ENCODE data around the gene TIAM1. TPM values are rescaled to one million over a fixed set of nuclear protein-coding genes. Genes with fewer than 3 reads are reported as not detected.

The TIAM1 gene
- total RNA-seq, 1 experiment from 2014 or later: 28.7 TPM

DNA sequence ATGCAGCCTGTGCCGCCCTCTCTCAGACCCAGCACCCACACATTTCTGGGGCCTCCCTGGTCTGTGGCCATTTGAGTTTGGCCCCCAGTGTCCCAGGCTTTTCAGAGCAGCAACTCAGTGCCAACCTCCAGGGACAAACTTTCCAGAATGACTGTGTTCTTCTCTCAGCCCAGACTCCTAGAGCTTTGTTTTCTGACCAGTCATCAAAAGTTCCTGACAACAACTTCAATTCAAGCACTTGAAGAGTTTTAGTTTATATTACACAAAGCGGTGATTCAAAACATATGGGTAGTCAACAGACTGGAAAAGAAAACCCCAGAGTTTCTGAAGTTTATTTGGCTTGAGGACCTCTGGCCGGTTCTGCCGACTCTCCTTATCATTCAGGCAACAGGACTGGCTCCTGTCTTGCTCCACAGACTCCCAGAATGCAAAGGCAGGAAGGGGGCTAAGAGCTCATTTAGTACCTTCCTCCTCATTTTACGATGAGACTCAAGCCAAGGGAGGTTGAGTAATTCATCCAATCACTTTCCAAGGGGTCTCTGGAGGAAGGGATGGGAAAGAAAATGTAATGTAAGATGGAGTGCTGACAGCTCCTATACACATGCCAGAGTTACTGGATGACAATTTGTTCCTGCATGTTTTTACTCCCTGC lies 27.0 kb upstream of the TIAM1 start:
- ATAC-seq (no peak), DNase-seq (ENCODE audit: low spot score) (no peak)
- no peak overlapping the region for H3K4me3 Mint-ChIP-seq
- H3K27me3 Mint-ChIP-seq (ENCODE audit: low read depth): no peaks in the 10 kb centered on the region
- no peak for TF ChIP-seq GABPB1 (CRISPR knock-in tag; IDR thresholded peaks at IDR 0.05)
- TF ChIP-seq, protein P1, sequence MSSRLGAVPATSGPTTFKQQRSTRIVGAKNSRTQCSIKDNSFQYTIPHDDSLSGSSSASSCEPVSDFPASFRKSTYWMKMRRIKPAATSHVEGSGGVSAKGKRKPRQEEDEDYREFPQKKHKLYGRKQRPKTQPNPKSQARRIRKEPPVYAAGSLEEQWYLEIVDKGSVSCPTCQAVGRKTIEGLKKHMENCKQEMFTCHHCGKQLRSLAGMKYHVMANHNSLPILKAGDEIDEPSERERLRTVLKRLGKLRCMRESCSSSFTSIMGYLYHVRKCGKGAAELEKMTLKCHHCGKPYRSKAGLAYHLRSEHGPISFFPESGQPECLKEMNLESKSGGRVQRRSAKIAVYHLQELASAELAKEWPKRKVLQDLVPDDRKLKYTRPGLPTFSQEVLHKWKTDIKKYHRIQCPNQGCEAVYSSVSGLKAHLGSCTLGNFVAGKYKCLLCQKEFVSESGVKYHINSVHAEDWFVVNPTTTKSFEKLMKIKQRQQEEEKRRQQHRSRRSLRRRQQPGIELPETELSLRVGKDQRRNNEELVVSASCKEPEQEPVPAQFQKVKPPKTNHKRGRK (CRISPR knock-in tag; IDR thresholded peaks at IDR 0.05; ENCODE audit: borderline replicate concordance): no peak
- TF ChIP-seq, protein P2, sequence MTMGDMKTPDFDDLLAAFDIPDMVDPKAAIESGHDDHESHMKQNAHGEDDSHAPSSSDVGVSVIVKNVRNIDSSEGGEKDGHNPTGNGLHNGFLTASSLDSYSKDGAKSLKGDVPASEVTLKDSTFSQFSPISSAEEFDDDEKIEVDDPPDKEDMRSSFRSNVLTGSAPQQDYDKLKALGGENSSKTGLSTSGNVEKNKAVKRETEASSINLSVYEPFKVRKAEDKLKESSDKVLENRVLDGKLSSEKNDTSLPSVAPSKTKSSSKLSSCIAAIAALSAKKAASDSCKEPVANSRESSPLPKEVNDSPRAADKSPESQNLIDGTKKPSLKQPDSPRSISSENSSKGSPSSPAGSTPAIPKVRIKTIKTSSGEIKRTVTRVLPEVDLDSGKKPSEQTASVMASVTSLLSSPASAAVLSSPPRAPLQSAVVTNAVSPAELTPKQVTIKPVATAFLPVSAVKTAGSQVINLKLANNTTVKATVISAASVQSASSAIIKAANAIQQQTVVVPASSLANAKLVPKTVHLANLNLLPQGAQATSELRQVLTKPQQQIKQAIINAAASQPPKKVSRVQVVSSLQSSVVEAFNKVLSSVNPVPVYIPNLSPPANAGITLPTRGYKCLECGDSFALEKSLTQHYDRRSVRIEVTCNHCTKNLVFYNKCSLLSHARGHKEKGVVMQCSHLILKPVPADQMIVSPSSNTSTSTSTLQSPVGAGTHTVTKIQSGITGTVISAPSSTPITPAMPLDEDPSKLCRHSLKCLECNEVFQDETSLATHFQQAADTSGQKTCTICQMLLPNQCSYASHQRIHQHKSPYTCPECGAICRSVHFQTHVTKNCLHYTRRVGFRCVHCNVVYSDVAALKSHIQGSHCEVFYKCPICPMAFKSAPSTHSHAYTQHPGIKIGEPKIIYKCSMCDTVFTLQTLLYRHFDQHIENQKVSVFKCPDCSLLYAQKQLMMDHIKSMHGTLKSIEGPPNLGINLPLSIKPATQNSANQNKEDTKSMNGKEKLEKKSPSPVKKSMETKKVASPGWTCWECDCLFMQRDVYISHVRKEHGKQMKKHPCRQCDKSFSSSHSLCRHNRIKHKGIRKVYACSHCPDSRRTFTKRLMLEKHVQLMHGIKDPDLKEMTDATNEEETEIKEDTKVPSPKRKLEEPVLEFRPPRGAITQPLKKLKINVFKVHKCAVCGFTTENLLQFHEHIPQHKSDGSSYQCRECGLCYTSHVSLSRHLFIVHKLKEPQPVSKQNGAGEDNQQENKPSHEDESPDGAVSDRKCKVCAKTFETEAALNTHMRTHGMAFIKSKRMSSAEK (CRISPR knock-in tag; IDR thresholded peaks at IDR 0.05; ENCODE audit: borderline replicate concordance): no peak
- CTCF ChIA-PET: interaction anchor here (1.0 kb wide), 1 partner anchor 209 kb away, joined by 3 read pairs; no protein-coding TSS in a partner anchor
- H3K4me1 Mint-ChIP-seq: peaks cover 26% of the 10 kb centered on the region
- H3K9me3 Mint-ChIP-seq: no peaks in the 10 kb centered on the region
- no peak overlapping the region for H3K27ac Mint-ChIP-seq
- POLR2A ChIA-PET: no interaction called here
- no peaks in the 10 kb centered on the region for H3K36me3 Mint-ChIP-seq

DNA sequence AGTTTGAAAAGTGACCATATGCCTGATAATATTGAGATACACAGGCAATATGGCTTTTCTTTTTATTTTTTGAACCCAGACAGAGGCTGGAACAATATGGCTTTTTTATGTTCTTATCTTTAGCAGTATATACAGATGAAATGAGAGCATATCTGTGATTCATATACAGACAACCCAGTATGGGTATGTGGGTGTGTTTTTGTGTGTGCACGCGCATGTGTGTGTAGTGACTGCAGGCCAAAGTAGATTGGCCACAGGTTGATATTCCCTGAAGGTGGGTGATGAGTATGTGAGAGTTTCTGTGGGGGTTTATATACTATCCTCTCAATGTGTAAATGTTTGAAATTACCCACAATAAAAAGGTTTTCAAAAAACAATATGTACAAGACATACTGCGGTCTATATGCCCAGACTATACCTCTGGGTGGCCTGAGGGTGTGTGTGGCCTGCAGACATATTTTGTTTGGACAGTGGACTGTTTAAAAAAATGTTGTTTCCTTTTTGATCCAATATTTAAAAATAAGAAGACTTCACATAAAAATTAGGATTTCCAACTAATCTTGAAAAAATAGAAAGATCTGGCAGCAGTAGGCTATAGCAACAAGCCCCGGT lies 26.3 kb upstream of the TIAM1 start:
- Mint-ChIP-seq H3K4me3 (no peak overlapping the region), H3K27ac (no peak overlapping the region), H3K36me3 (no peaks in the 10 kb centered on the region), H3K9me3 (no peaks in the 10 kb centered on the region), H3K4me1 (peaks cover 26% of the 10 kb centered on the region), H3K27me3 (ENCODE audit: low read depth) (no peaks in the 10 kb centered on the region)
- TF ChIP-seq, protein P3, sequence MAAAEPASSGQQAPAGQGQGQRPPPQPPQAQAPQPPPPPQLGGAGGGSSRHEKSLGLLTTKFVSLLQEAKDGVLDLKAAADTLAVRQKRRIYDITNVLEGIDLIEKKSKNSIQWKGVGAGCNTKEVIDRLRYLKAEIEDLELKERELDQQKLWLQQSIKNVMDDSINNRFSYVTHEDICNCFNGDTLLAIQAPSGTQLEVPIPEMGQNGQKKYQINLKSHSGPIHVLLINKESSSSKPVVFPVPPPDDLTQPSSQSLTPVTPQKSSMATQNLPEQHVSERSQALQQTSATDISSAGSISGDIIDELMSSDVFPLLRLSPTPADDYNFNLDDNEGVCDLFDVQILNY (CRISPR knock-in tag; IDR thresholded peaks at IDR 0.05): no peak
- TF ChIP-seq, protein P4, sequence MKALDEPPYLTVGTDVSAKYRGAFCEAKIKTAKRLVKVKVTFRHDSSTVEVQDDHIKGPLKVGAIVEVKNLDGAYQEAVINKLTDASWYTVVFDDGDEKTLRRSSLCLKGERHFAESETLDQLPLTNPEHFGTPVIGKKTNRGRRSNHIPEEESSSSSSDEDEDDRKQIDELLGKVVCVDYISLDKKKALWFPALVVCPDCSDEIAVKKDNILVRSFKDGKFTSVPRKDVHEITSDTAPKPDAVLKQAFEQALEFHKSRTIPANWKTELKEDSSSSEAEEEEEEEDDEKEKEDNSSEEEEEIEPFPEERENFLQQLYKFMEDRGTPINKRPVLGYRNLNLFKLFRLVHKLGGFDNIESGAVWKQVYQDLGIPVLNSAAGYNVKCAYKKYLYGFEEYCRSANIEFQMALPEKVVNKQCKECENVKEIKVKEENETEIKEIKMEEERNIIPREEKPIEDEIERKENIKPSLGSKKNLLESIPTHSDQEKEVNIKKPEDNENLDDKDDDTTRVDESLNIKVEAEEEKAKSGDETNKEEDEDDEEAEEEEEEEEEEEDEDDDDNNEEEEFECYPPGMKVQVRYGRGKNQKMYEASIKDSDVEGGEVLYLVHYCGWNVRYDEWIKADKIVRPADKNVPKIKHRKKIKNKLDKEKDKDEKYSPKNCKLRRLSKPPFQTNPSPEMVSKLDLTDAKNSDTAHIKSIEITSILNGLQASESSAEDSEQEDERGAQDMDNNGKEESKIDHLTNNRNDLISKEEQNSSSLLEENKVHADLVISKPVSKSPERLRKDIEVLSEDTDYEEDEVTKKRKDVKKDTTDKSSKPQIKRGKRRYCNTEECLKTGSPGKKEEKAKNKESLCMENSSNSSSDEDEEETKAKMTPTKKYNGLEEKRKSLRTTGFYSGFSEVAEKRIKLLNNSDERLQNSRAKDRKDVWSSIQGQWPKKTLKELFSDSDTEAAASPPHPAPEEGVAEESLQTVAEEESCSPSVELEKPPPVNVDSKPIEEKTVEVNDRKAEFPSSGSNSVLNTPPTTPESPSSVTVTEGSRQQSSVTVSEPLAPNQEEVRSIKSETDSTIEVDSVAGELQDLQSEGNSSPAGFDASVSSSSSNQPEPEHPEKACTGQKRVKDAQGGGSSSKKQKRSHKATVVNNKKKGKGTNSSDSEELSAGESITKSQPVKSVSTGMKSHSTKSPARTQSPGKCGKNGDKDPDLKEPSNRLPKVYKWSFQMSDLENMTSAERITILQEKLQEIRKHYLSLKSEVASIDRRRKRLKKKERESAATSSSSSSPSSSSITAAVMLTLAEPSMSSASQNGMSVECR (CRISPR knock-in tag; IDR thresholded peaks at IDR 0.05; ENCODE audit: borderline replicate concordance): no peak
- TF ChIP-seq KAT7 (CRISPR knock-in tag; IDR thresholded peaks at IDR 0.05; ENCODE audit: borderline replicate concordance) (no peak), GTF2I (CRISPR knock-in tag; conservative IDR thresholded peaks at IDR 0.05) (no peak), NR3C1 (CRISPR knock-in tag; conservative IDR thresholded peaks at IDR 0.05; ENCODE audit: low read depth) (no peak), TCF7 (CRISPR knock-in tag; IDR thresholded peaks at IDR 0.05; ENCODE audit: low read depth) (no peak), ZNF219 (CRISPR knock-in tag; IDR thresholded peaks at IDR 0.05; ENCODE audit: borderline replicate concordance) (no peak)
- TF ChIP-seq, protein P5, sequence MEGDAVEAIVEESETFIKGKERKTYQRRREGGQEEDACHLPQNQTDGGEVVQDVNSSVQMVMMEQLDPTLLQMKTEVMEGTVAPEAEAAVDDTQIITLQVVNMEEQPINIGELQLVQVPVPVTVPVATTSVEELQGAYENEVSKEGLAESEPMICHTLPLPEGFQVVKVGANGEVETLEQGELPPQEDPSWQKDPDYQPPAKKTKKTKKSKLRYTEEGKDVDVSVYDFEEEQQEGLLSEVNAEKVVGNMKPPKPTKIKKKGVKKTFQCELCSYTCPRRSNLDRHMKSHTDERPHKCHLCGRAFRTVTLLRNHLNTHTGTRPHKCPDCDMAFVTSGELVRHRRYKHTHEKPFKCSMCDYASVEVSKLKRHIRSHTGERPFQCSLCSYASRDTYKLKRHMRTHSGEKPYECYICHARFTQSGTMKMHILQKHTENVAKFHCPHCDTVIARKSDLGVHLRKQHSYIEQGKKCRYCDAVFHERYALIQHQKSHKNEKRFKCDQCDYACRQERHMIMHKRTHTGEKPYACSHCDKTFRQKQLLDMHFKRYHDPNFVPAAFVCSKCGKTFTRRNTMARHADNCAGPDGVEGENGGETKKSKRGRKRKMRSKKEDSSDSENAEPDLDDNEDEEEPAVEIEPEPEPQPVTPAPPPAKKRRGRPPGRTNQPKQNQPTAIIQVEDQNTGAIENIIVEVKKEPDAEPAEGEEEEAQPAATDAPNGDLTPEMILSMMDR (IDR thresholded peaks at IDR 0.05): no peak
- TF ChIP-seq, protein P6, sequence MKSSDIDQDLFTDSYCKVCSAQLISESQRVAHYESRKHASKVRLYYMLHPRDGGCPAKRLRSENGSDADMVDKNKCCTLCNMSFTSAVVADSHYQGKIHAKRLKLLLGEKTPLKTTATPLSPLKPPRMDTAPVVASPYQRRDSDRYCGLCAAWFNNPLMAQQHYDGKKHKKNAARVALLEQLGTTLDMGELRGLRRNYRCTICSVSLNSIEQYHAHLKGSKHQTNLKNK (CRISPR knock-in tag; IDR thresholded peaks at IDR 0.05): no peak
- ATAC-seq (no peak), DNase-seq (ENCODE audit: low spot score) (no peak)
- POLR2A ChIA-PET: no interaction called here
- CTCF ChIA-PET: interaction anchor here (1.0 kb wide), 1 partner anchor 210 kb away, joined by 3 read pairs; no protein-coding TSS in a partner anchor

Data from WTC11 (cell line).